ENCODE results near the gene KANSL1. TPM values are rescaled to one million over a fixed set of nuclear protein-coding genes. Genes with fewer than 3 reads are reported as not detected.

KANSL1 gene
- total and polyA plus RNA-seq, 12 donors: 23.2 to 81.2 (median 58.0) TPM

- intact Hi-C loops (cut with DNase I): no loop called here
Measured at GRCh38 chr17:46028981-46029565, 164.2 kb downstream of the KANSL1 start.

DNA sequence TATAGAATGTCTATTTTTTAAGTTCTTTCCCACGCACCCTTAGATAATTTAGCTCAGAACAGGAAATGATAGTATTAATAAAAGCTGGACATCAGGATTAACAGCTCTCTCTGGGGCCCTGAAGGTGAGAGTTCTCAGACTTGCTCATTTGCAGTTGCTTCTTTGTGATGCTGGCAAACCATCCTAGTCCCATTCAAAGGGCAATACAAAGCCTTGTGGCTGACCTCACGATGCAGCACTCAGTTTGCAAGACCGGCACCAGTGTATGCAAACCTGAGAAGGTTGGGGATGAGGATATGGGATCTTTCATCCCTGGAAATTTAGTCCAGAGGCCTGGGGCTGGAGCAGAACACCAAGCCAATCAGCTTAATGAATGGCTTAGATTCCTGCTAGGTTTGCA lies 164.9 kb downstream of the KANSL1 start:
- H3K4me3 ChIP-seq: no peak overlapping the region
- H3K4me1 ChIP-seq (replicated peaks in 1 of 2): peaks cover 8 to 31% of the 10 kb centered on the region in 2 donors
- TF ChIP-seq POLR2A (IDR thresholded peaks at IDR 0.05): no peak
- TF ChIP-seq, protein P1, sequence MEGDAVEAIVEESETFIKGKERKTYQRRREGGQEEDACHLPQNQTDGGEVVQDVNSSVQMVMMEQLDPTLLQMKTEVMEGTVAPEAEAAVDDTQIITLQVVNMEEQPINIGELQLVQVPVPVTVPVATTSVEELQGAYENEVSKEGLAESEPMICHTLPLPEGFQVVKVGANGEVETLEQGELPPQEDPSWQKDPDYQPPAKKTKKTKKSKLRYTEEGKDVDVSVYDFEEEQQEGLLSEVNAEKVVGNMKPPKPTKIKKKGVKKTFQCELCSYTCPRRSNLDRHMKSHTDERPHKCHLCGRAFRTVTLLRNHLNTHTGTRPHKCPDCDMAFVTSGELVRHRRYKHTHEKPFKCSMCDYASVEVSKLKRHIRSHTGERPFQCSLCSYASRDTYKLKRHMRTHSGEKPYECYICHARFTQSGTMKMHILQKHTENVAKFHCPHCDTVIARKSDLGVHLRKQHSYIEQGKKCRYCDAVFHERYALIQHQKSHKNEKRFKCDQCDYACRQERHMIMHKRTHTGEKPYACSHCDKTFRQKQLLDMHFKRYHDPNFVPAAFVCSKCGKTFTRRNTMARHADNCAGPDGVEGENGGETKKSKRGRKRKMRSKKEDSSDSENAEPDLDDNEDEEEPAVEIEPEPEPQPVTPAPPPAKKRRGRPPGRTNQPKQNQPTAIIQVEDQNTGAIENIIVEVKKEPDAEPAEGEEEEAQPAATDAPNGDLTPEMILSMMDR (IDR thresholded peaks at IDR 0.05): no peak
- no peaks in the 10 kb centered on the region for H3K27me3 ChIP-seq
- H3K36me3 ChIP-seq (replicated peaks in 1 of 2): peaks cover 0 to 42% of the 10 kb centered on the region in 2 donors
- H3K9me3 ChIP-seq (replicated peaks in 1 of 3): no peaks in the 10 kb centered on the region
- H3K27ac ChIP-seq: peak overlapping the region in 1 of 5 donors; percentile 75
- intact Hi-C loops (cut with DNase I): no loop called here
- WGBS, 4 donors: 61 to 73% (median 67%) methylated on average over 3 of the region's 3 CpGs
- peak in 1 of 7 donors; percentile 39 for DNase-seq

More at GRCh38 chr17:46028981-46029565, 164.2 kb downstream of the KANSL1 start:
- H3K27ac ChIP-seq: no peak overlapping the region
- H3K36me3 ChIP-seq (replicated peaks in 1 of 2): peaks cover 0 to 49% of the 10 kb centered on the region in 2 donors
- no peak overlapping the region for H3K4me3 ChIP-seq
- WGBS, 4 donors: 48 to 53% (median 49%) methylated on average over 4 of the region's 4 CpGs
- no peak for TF ChIP-seq POLR2A (IDR thresholded peaks at IDR 0.05)
- TF ChIP-seq, protein P1 (IDR thresholded peaks at IDR 0.05): no peak
- no peaks in the 10 kb centered on the region for H3K9me3 ChIP-seq (replicated peaks in 1 of 3)
- DNase-seq: peak in 1 of 7 donors; percentile 45
- H3K4me1 ChIP-seq (replicated peaks in 1 of 2): peaks cover 8 to 31% of the 10 kb centered on the region in 2 donors
- no peaks in the 10 kb centered on the region for H3K27me3 ChIP-seq

DNA sequence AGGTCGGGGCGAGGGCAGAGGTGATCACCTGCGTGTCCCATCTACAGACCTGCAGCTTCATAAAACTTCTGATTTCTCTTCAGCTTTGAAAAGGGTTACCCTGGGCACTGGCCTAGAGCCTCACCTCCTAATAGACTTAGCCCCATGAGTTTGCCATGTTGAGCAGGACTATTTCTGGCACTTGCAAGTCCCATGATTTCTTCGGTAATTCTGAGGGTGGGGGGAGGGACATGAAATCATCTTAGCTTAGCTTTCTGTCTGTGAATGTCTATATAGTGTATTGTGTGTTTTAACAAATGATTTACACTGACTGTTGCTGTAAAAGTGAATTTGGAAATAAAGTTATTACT lies 165.3 kb downstream of the KANSL1 start:
- peak overlapping the region in 2 of 5 donors; percentile 41 to 75 for H3K27ac ChIP-seq
- intact Hi-C loops (cut with DNase I): no loop called here
- no peaks in the 10 kb centered on the region for H3K9me3 ChIP-seq (replicated peaks in 1 of 3)
- H3K36me3 ChIP-seq (replicated peaks in 1 of 2): peaks cover 0 to 38% of the 10 kb centered on the region in 2 donors
- no peak overlapping the region for H3K4me3 ChIP-seq
- TF ChIP-seq POLR2A (IDR thresholded peaks at IDR 0.05): no peak
- TF ChIP-seq, protein P1 (IDR thresholded peaks at IDR 0.05): no peak
- WGBS, 4 donors: 80 to 87% (median 85%) methylated on average over 4 of the region's 4 CpGs
- H3K27me3 ChIP-seq: no peaks in the 10 kb centered on the region
- H3K4me1 ChIP-seq (replicated peaks in 1 of 2): peaks cover 8 to 31% of the 10 kb centered on the region in 2 donors
- DNase-seq: no peak

- TF ChIP-seq, protein P1 (IDR thresholded peaks at IDR 0.05): no peak
- no peak for TF ChIP-seq POLR2A (IDR thresholded peaks at IDR 0.05)
- Histone ChIP-seq H3K4me3 (no peak overlapping the region), H3K9me3 (replicated peaks in 1 of 3) (no peaks in the 10 kb centered on the region), H3K4me1 (replicated peaks in 1 of 2) (peaks cover 8 to 31% of the 10 kb centered on the region in 2 donors), H3K36me3 (replicated peaks in 1 of 2) (peaks cover 0 to 31% of the 10 kb centered on the region in 2 donors), H3K27me3 (no peaks in the 10 kb centered on the region), H3K27ac (peak overlapping the region in 3 of 5 donors; percentile 26 to 75 (median 41))
- WGBS, 4 donors: 75 to 82% (median 80%) methylated on average over 11 to 12 of the region's 12 CpGs
- peak in 1 of 7 donors; percentile 51 for DNase-seq
- intact Hi-C loops (cut with DNase I): no loop called here
Measured at GRCh38 chr17:46027048-46027975, 165.9 kb downstream of the KANSL1 start.
